ENCODE results near the gene NID1. TPM values are rescaled to one million over a fixed set of nuclear protein-coding genes. Genes with fewer than 3 reads are reported as not detected.
"Not testable (repeated sequence)": the region's sequence is repeated elsewhere in the genome, so short reads cannot be mapped to it uniquely, and the experiment has no call there.

NID1 gene
- total RNA-seq, 1 donor from 2014 or later, result 173 TPM

- no peak for DNase-seq (ENCODE audit: low spot score)
Measured at GRCh38 chr1:235971020-235971419, 93.9 kb downstream of the NID1 start.

- DNase-seq (ENCODE audit: low spot score), result no peak
Measured at GRCh38 chr1:235968831-235969230, 96.1 kb downstream of the NID1 start.

GRCh38 chr1:235966134-235966533, 98.8 kb downstream of the NID1 start:
- not testable (repeated sequence) for DNase-seq (ENCODE audit: low spot score)

GRCh38 chr1:235960809-235961208, 104.1 kb downstream of the NID1 start:
- DNase-seq (ENCODE audit: low spot score), result no peak

GRCh38 chr1:235958021-235958420, 106.9 kb downstream of the NID1 start:
- no peak for DNase-seq (ENCODE audit: low spot score)

- no peak for DNase-seq (ENCODE audit: low spot score)
Measured at GRCh38 chr1:235955777-235956176, 109.1 kb downstream of the NID1 start.

- peak; percentile 25 for DNase-seq (ENCODE audit: low spot score)
Measured at GRCh38 chr1:235954306-235955283, 110.3 kb downstream of the NID1 start.

- DNase-seq (ENCODE audit: low spot score), result no peak
Measured at GRCh38 chr1:235953801-235954200, 111.1 kb downstream of the NID1 start.

GRCh38 chr1:235952950-235953615, 111.8 kb downstream of the NID1 start:
- DNase-seq (ENCODE audit: low spot score), result no peak

GRCh38 chr1:235951661-235952060, 113.2 kb downstream of the NID1 start:
- DNase-seq (ENCODE audit: low spot score), result no peak

GRCh38 chr1:235950318-235950717, 114.6 kb downstream of the NID1 start:
- DNase-seq (ENCODE audit: low spot score), result no peak

GRCh38 chr1:235948774-235949427, 116.0 kb downstream of the NID1 start:
- no peak for DNase-seq (ENCODE audit: low spot score)

- DNase-seq (ENCODE audit: low spot score), result no peak
Measured at GRCh38 chr1:235947989-235948388, 116.9 kb downstream of the NID1 start.

- no peak for DNase-seq (ENCODE audit: low spot score)
Measured at GRCh38 chr1:235946571-235946981, 118.3 kb downstream of the NID1 start.

- DNase-seq (ENCODE audit: low spot score), result no peak
Measured at GRCh38 chr1:235945775-235946570, 118.9 kb downstream of the NID1 start.

- peak; percentile 59 for DNase-seq (ENCODE audit: low spot score)
Measured at GRCh38 chr1:235943581-235944114, 121.2 kb downstream of the NID1 start.

GRCh38 chr1:235942979-235943575, 121.8 kb downstream of the NID1 start:
- no peak for DNase-seq (ENCODE audit: low spot score)

GRCh38 chr1:235942625-235942934, 122.3 kb downstream of the NID1 start:
- no peak for DNase-seq (ENCODE audit: low spot score)

- DNase-seq (ENCODE audit: low spot score), result no peak
Measured at GRCh38 chr1:235941876-235942624, 122.8 kb downstream of the NID1 start.

GRCh38 chr1:235940285-235940684, 124.6 kb downstream of the NID1 start:
- DNase-seq (ENCODE audit: low spot score), result no peak

Measured in umbilical cord (tissue), 2 donors.